K562 (cell line): Measurements from ENCODE around the gene SPATA13. TPM values are rescaled to one million over a fixed set of nuclear protein-coding genes. Genes with fewer than 3 reads are reported as not detected.

ENCODE experiments used
- ATAC-seq: fragments of 200-7000 bp; cut with Tn5 transposase; 3 replicates; pipeline ENCODE4 v1.9.1; 2020; ENCODE audit warnings: moderate library complexity
- BruUV-seq: library from RNA; stranded (reverse); fragments of 400-500 nt; replicated peaks from 2 replicates; lab custom pipeline; 2021; lab: Mats Ljungman, UMichigan
- CTCF ChIA-PET: fragments of 300-600 bp; formaldehyde crosslinking; extraction: SDS; loops from one replicate; lab custom pipeline; 2021; ENCODE audit warnings: low intra/inter-chr PET ratio; lab: Yijun Ruan, JAX
- POLR2A ChIA-PET: fragments of 300-600, 350-650 bp; sonication (Branson Sonifier 250); formaldehyde crosslinking; extraction: SDS; loops from one replicate; lab custom pipeline; 2021; ENCODE audit warnings: antibody characterized with exemption, inconsistent platforms; lab: Yijun Ruan, JAX
- DNase-seq, 4 experiments: peaks; one replicate each; pipeline versions ENCODE4 v3.0.0 to v3.0.0-alpha.2; 2011 to 2018; ENCODE audit warnings: low spot score in 3 of 4, mixed read lengths in 3 of 4; ENCODE audit errors: extremely low read depth in 1 of 4
- FAIRE-seq: peaks from 2 replicates; lab custom pipeline; 2011; peaks lifted over from hg19 to GRCh38; lab: Jason Lieb, UNC
- H2AFZ ChIP-seq: 2 replicates; pipeline ENCODE4 v1.6.0; 2011; ENCODE audit warnings: low read depth, low read length, control low read depth, inconsistent platforms
- H3K27ac ChIP-seq: fragments of 200-600 bp; 3 replicates; pipeline ENCODE4 v1.8.0; 2011; ENCODE audit warnings: low read depth, mild to moderate bottlenecking, control low read depth, inconsistent platforms, low read length, moderate library complexity, mixed read lengths; ENCODE audit errors: extremely low read depth
- H3K27me3 ChIP-seq, 2 experiments: fragments of 300-600 bp in 1 of 2; 2 replicates in 1 of 2; 3 replicates in 1 of 2; pipeline versions ENCODE4 v1.6.0 to v1.8.0; 2011; ENCODE audit warnings: inconsistent platforms in 2 of 2, low read length in 2 of 2, mild to moderate bottlenecking in 1 of 2, mixed read lengths in 1 of 2, moderate library complexity in 1 of 2; ENCODE audit not compliant: control insufficient read depth in 2 of 2, insufficient read depth in 2 of 2
- H3K36me3 ChIP-seq: fragments of 300-600 bp; 3 replicates; pipeline ENCODE4 v1.8.0; 2011; ENCODE audit warnings: mild to moderate bottlenecking, low read length, inconsistent platforms; ENCODE audit not compliant: control insufficient read depth, insufficient read depth
- H3K4me1 ChIP-seq, 2 experiments: fragments of 200-600 bp in 1 of 2; replicated peaks in 1 of 2; 2 replicates in 1 of 2; 3 replicates in 1 of 2; pipeline versions ENCODE4 v1.5.1 to v1.8.0; 2011; ENCODE audit warnings: inconsistent platforms in 2 of 2, low read length in 2 of 2, mild to moderate bottlenecking in 1 of 2, mixed read lengths in 1 of 2, moderate library complexity in 1 of 2; ENCODE audit not compliant: control insufficient read depth in 2 of 2, insufficient read depth in 2 of 2
- H3K4me2 ChIP-seq: 2 replicates; pipeline ENCODE4 v1.6.1; 2011; ENCODE audit warnings: low read length, control low read depth, inconsistent platforms, mixed read lengths; ENCODE audit not compliant: insufficient read depth
- H3K4me3 ChIP-seq: fragments of 200-600 bp; sonication (generic), shearing (Covaris generic); 2 replicates; pipeline ENCODE4 v1.5.1; 2016; ENCODE audit warnings: control low read depth, inconsistent platforms
- H3K79me2 ChIP-seq: fragments of 200-600 bp; 3 replicates; pipeline ENCODE4 v1.8.0; 2011; ENCODE audit warnings: low read length, inconsistent platforms; ENCODE audit not compliant: control insufficient read depth, insufficient read depth
- H3K9ac ChIP-seq, 2 experiments: 2 replicates each; pipeline versions ENCODE4 v1.6.0 to v1.6.1; 2011; ENCODE audit warnings: low read depth in 2 of 2, low read length in 2 of 2, control low read depth in 1 of 2, inconsistent platforms in 1 of 2, mild to moderate bottlenecking in 1 of 2, mixed read lengths in 1 of 2; ENCODE audit not compliant: insufficient read depth in 1 of 2
- H3K9me1 ChIP-seq: one replicate; pipeline ENCODE4 v1.6.0; 2011; ENCODE audit warnings: inconsistent platforms, mild to moderate bottlenecking, low read length, moderate library complexity; ENCODE audit not compliant: control insufficient read depth, insufficient read depth
- H3K9me3 ChIP-seq: replicated peaks from 2 replicates; pipeline ENCODE4 v1.5.1; 2011; ENCODE audit warnings: low read depth, low read length, inconsistent platforms; ENCODE audit not compliant: control insufficient read depth, insufficient read depth
- H4K20me1 ChIP-seq: replicated peaks from 2 replicates; pipeline ENCODE4 v1.6.1; 2011; ENCODE audit warnings: low read length, inconsistent platforms, mixed read lengths; ENCODE audit not compliant: control insufficient read depth, insufficient read depth
- FOS ChIP-seq: IDR thresholded peaks from 3 replicates; pipeline ENCODE4 v1.6.1; 2011; ENCODE audit not compliant: insufficient read length; ENCODE audit errors: extremely low read depth
- MLX ChIP-seq, 2 experiments: fragments of 450-650 bp in 1 of 2; sonication (generic) in 1 of 2; formaldehyde crosslinking; conservative IDR thresholded peaks; 2 replicates each; pipeline versions ENCODE4 v1.4.0 to v1.8.1; 2020 to 2022; ENCODE audit warnings: mild to moderate bottlenecking in 1 of 2, missing genetic modification reagents in 1 of 2
- MTF1 ChIP-seq: fragments of 250-450 bp; sonication (Bioruptor Pico); IDR thresholded peaks from 2 replicates; pipeline ENCODE4 v1.9.0; 2021; ENCODE audit warnings: moderate library complexity, mild to moderate bottlenecking, inconsistent platforms, borderline replicate concordance
- ZNF134 ChIP-seq: fragments of 250-450 bp; sonication (Bioruptor Pico); conservative IDR thresholded peaks from 2 replicates; pipeline ENCODE4 v1.4.0; 2020
- ZNF76 ChIP-seq: fragments of 250-450 bp; sonication (Bioruptor Pico); IDR thresholded peaks from 2 replicates; pipeline ENCODE4 v1.4.0; 2020; ENCODE audit warnings: mild to moderate bottlenecking, moderate library complexity, borderline replicate concordance
- WGBS: fragments of 100-300 bp; shearing (Covaris generic); methylation state at CpG from one replicate; pipeline ENCODE4 v1.1.6; 2016; ENCODE audit warnings: low coverage, mixed read lengths; ENCODE audit not compliant: insufficient coverage; ENCODE audit errors: missing lambda C conversion rate; 5-methylcytosine and 5-hydroxymethylcytosine counted together
- in situ Hi-C: fragments of 300-500 bp; cut with MboI; formaldehyde crosslinking; loops from 4 replicates; pipeline ENCODE4 v1.15.0; 2018; ENCODE audit warnings: inconsistent platforms, mixed read lengths
- intact Hi-C: fragments of 100-400 bp; cut with micrococcal nuclease; formaldehyde crosslinking; loops from 2 replicates; pipeline ENCODE4 v1.14.2; 2022
- polyA plus RNA-seq, 8 experiments: library from polyadenylated mRNA; depleted of rRNA in 4 of 8; stranded (reverse) in 5 of 8; unstranded in 3 of 8; fragments of >200 nt; fragmentation: Nextera tagmentation in 2 of 8; fragmentation: Illumina TruSeq in 1 of 8; extraction: Ambion mirVana in 2 of 8; extraction: Trizol in 1 of 8; gene quantifications; 2 replicates each; pipeline versions ENCODE4 v1.2.1 to v1.2.3, GENCODE V29; 2011 to 2014; ENCODE audit warnings: inconsistent platforms in 1 of 8, missing spikeins in 1 of 8
- total RNA-seq, 7 experiments: library from RNA; depleted of rRNA in 6 of 7; stranded (reverse); fragments of >200 nt in 6 of 7; fragmentation: Illumina TruSeq in 2 of 7; extraction: Trizol in 2 of 7; gene quantifications; 2 replicates each; pipeline versions ENCODE4 v1.2.1 to v1.2.3, GENCODE V29; 2011 to 2021; ENCODE audit warnings: low replicate concordance in 1 of 7

Gene SPATA13
- total and polyA plus RNA-seq, 9 of the 15 experiments (the other 6 are each of a cell fraction or from before 2014, with no cell fraction given): 0.08 to 0.99 (median 0.21) TPM; not detected in 2

GRCh38 chr13:24184882-24185281, 24.4 kb downstream of the SPATA13 start (continued):
- TF ChIP-seq MLX (CRISPR knock-in tag; conservative IDR thresholded peaks at IDR 0.05): no peak
- TF ChIP-seq FOS: no peak
- TF ChIP-seq ZNF76: no peak

GRCh38 chr13:24185591-24186232, 25.2 kb downstream of the SPATA13 start:
- ATAC-seq: no peak
- H3K79me2 ChIP-seq: no peaks in the 10 kb centered on the region
- FAIRE-seq: no peak
- H4K20me1 ChIP-seq: no peaks in the 10 kb centered on the region
- ChIA-PET POLR2A (no interaction called here), CTCF (no interaction called here)
- no peaks in the 10 kb centered on the region for H3K9me1 ChIP-seq
- H3K27ac ChIP-seq: no peak overlapping the region
- H3K4me1 ChIP-seq: no peaks in the 10 kb centered on the region
- intact Hi-C loops: no loop called here
- H3K4me3 ChIP-seq: no peak overlapping the region
- WGBS: 11% methylated on average over 7 of the region's 7 CpGs
- H3K9ac ChIP-seq: no peak overlapping the region
- in situ Hi-C loops: no loop called here
- DNase-seq: no peak
- H3K9me3 ChIP-seq: no peaks in the 10 kb centered on the region
- no peak overlapping the region for H3K4me2 ChIP-seq
- H2AFZ ChIP-seq: no peak overlapping the region
- TF ChIP-seq MTF1 (no peak), ZNF134 (CRISPR knock-in tag) (peak; percentile 78)
- H3K27me3 ChIP-seq: no peaks in the 10 kb centered on the region
- no peaks in the 10 kb centered on the region for H3K36me3 ChIP-seq
- BruUV-seq: no TSS peak
